Stomach smooth muscle (tissue), 2 donors: Measurements from ENCODE around the gene CDH23.

ENCODE experiments used
- H3K27ac ChIP-seq: one replicate; pipeline ENCODE4 v1.7.0; 2013; ENCODE audit warnings: mild to moderate bottlenecking, low read length, inconsistent platforms
- H3K27me3 ChIP-seq, 2 donors: one replicate each; pipeline ENCODE4 v1.7.0; 2013; ENCODE audit warnings: low read length in 2 of 2; ENCODE audit not compliant: insufficient read depth in 2 of 2, control insufficient read depth in 1 of 2
- H3K36me3 ChIP-seq, 2 donors: one replicate each; pipeline ENCODE4 v1.7.0; 2013; ENCODE audit warnings: low read length in 2 of 2; ENCODE audit not compliant: control insufficient read depth in 2 of 2, insufficient read depth in 2 of 2
- H3K4me1 ChIP-seq: one replicate; pipeline ENCODE4 v1.7.0; 2013; ENCODE audit warnings: low read length; ENCODE audit not compliant: control insufficient read depth, insufficient read depth
- H3K4me3 ChIP-seq, 2 donors: one replicate each; pipeline ENCODE4 v1.7.0; 2013; ENCODE audit warnings: low read length in 2 of 2
- H3K9ac ChIP-seq, 2 donors: one replicate each; pipeline ENCODE4 v1.7.0; 2013; ENCODE audit warnings: low read length in 2 of 2, mild to moderate bottlenecking in 1 of 2
- H3K9me3 ChIP-seq, 2 donors: one replicate each; pipeline ENCODE4 v1.7.0; 2013; ENCODE audit warnings: low read length in 2 of 2; ENCODE audit not compliant: control insufficient read depth in 2 of 2
- donor health status: healthy.
- donor health status: Pancreatic carcinoma.

The CDH23 gene

DNA sequence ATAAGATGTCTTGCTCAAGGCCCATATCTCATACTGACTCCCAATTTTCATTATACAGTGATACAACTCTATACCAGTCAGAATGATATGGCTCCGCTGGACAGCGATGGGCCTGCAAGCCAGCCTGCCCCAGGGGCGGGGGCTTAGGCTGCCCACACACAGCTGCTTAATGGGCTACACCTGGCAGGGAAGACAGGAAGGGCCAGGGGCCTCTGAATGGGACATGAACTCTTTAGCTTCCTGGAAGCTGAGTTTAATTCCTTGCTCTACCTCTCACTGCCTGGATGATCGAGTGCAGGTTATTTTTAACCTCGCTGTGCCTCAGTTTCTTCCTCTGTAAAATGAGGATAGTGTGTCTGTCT lies 210.3 kb downstream of the CDH23 start:
- Histone ChIP-seq H3K4me1 (no peaks in the 10 kb centered on the region), H3K9ac (no peak overlapping the region), H3K9me3 (no peaks in the 10 kb centered on the region), H3K36me3 (no peaks in the 10 kb centered on the region), H3K27me3 (peaks cover 0 to 5% of the 10 kb centered on the region in 2 donors), H3K27ac (no peak overlapping the region), H3K4me3 (no peak overlapping the region)

DNA sequence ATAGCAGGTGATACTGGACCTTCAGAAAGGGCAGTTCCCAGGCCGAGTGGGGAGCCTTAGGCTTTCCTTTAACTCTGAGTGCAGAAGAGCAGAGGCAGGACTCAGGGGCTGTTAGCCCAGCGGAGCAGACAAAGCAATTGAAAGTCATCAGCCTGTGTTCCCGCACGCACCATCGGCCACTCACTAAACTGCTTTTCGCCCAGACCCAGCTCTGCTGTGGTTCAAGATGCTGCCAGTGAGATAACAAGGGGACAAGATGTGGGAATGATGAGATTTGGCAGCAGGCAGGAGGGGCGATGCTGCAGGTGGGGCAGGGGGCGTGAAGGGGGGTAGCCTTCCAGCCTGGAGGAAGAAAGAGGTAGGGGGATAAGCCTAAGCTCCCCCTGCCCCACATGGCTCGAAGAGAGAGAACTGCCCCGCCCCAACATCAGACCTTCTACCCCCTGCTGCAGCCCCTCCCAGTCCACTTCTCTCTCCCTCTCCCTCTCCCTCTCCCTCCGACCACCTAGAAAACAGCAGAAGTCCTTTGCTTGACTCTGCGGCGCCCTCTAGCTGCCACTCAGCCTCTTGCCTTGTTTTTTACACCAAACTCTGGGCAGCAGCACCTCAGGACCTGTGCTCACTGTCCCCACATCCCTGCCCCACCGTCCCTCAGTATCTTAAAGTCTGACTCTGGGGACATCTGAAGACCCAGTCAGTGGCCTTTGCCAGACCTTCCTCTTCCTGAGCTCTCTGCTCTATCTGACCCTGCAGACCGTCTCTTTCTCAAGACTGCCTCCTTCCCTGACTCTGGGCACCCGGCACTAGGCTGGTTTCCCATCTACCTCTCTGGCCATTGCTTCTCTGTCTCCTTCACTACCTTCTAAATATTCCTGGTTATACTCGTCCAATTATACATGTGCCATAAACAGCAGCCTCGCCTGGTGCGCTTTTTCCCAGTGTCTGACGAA lies 212.4 kb downstream of the CDH23 start:
- H3K4me1 ChIP-seq, result peaks cover 7% of the 10 kb centered on the region
- H3K36me3 ChIP-seq, result no peaks in the 10 kb centered on the region
- H3K4me3 ChIP-seq, result no peak overlapping the region
- H3K9ac ChIP-seq, result no peak overlapping the region
- H3K9me3 ChIP-seq, result no peaks in the 10 kb centered on the region
- peaks cover 0 to 5% of the 10 kb centered on the region in 2 donors for H3K27me3 ChIP-seq
- no peak overlapping the region for H3K27ac ChIP-seq

DNA sequence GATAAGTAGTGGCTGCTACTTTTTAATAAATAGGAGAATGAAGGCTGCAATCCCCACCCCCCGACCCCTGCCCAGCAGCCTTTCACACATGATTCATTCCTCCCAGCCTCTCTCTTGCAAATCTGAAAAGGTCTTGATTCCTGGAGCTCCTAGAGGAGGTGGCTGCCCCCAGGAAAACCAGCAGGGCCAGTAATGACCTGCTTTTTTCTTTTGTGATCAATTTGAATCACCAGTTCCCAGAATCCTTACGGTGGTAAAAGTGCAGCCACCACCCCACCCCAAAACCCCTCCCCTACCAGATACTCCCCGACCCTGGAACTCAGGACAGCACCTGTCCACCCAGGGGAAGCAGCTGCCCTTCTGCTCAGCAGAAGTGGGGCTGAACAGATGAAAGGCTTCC lies 213.9 kb downstream of the CDH23 start:
- no peaks in the 10 kb centered on the region for H3K36me3 ChIP-seq
- H3K27me3 ChIP-seq, result peaks cover 0 to 5% of the 10 kb centered on the region in 2 donors
- no peak overlapping the region for H3K27ac ChIP-seq
- H3K4me3 ChIP-seq, result no peak overlapping the region
- no peaks in the 10 kb centered on the region for H3K9me3 ChIP-seq
- H3K9ac ChIP-seq, result no peak overlapping the region
- H3K4me1 ChIP-seq, result peaks cover 7% of the 10 kb centered on the region

DNA sequence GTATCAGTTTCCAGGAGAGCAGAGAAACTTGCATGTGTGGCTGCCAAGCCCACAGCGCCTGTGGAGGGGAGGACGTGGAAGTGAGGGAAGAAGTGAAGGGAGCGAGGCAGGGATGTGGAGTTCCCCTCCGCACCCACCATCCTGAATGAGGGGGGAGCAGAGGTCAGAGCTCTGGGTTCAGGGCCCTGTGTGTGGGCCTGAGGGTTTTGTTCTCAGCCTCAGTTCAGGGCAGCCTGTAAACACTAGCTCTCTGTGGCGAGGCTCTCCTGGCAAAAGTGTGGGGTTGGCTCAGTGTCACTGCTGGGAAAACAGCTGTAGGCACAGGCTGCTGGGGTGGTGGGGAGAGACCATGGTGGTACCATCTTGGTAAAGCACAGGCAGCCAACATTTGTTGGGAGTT lies 214.4 kb downstream of the CDH23 start:
- Histone ChIP-seq H3K27me3 (peaks cover 0 to 5% of the 10 kb centered on the region in 2 donors), H3K4me1 (peaks cover 7% of the 10 kb centered on the region), H3K27ac (no peak overlapping the region), H3K9ac (no peak overlapping the region), H3K9me3 (no peaks in the 10 kb centered on the region), H3K4me3 (no peak overlapping the region), H3K36me3 (no peaks in the 10 kb centered on the region)

DNA sequence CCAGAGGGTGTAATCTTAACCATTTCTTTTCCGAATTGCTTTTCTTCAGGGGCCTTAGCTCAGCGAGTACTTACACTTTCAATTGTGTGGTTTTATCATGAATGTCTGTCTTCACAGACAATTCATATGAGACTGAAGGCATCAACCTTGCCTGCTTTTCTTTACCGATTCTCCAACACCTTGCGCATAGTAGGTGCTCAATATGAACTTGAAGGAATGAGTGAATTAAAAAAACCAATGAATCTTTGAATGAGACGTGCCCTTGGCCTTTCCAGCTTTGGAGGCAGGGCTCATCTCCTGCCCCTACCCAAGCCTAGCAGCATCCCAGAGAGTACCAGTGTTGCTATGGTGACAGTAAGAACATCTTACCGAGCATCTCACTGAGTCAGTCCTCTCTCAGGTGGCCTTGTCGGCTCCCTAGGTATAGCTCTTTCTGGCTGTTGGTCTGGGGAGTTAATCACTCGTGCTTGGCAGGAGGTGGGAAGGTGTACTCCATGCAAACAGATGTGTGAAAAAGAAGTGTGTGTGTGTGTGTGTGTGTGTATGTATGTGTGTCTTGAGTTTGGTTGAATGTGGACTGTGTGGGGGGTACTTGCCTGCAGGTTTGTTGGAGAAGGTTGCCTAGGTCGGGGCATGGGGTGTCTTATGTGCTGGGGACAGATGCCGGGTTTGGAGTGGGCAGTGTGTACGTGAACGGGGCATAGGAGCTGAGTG lies 215.1 kb downstream of the CDH23 start:
- Histone ChIP-seq H3K27me3 (peaks cover 0 to 5% of the 10 kb centered on the region in 2 donors), H3K9ac (peak overlapping the region in 1 of 2 donors; percentile 5), H3K4me3 (no peak overlapping the region), H3K27ac (no peak overlapping the region), H3K9me3 (no peaks in the 10 kb centered on the region), H3K36me3 (no peaks in the 10 kb centered on the region), H3K4me1 (peaks cover 7% of the 10 kb centered on the region)

DNA sequence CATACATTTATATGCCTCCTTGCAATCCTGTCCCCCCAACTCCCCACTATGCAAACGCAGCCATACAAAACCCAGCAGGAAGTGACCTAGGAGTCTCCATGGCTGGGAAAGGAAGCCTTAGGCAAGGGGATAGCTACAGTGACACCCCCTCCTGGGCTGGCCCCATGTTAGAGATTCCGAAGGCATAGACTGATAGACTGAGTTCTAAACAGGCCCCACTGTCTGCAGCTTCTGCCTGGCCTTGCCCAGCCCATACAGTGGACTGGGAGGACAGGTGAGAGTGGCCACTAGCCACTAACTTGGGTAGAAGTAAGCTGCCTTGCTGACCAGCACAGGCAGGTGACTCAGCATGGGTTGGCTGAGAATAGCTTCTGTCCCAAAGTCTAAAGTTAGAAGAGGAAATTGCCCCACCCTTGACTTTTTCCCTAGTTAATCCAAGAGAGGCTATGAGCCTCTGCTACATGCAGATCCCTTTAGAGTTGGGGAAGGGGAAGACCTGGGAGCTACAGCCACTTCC lies 216.6 kb downstream of the CDH23 start:
- Histone ChIP-seq H3K9me3 (no peaks in the 10 kb centered on the region), H3K36me3 (no peaks in the 10 kb centered on the region), H3K4me1 (peaks cover 7% of the 10 kb centered on the region), H3K27me3 (peaks cover 0 to 5% of the 10 kb centered on the region in 2 donors), H3K27ac (no peak overlapping the region), H3K9ac (no peak overlapping the region), H3K4me3 (no peak overlapping the region)

DNA sequence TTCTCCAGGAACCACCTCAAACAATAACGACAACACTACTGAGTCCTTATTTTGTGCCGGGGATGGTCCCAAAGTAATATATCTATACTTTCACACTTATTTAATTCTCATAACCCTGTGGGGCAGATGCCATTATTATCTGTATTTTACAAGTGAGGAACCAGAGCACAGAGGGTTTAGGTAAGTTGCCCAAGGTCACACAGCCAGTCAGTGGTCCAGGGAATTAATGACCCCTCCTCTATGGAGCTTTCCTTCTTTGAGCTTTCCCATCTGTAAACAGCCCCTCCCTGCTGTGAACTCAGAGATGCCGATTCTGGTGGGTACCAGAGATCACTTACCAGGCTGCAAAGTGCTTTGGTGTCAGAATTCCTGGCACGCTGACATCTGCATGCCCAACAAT lies 217.2 kb downstream of the CDH23 start:
- peaks cover 0 to 5% of the 10 kb centered on the region in 2 donors for H3K27me3 ChIP-seq
- H3K9ac ChIP-seq, result no peak overlapping the region
- peaks cover 7% of the 10 kb centered on the region for H3K4me1 ChIP-seq
- no peak overlapping the region for H3K4me3 ChIP-seq
- no peaks in the 10 kb centered on the region for H3K36me3 ChIP-seq
- H3K9me3 ChIP-seq, result no peaks in the 10 kb centered on the region
- no peak overlapping the region for H3K27ac ChIP-seq

DNA sequence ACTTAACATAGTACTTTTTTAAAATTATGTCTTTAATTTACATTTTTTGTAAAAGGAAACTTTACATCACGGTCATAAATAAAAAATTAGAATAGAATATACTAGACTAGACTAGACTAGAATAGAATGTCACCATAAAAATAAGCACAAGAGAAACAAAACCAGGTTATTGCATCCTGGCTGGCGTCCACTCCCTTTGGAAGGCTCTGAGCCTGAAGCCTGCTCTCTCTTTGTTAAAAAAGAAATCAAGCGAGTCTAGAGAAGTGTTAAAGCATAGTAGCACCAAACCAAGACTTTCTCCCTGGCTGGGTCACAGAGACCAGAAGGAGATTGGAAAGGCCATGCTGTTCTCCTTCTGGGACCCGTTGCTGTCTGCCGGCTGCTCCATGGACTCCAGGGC lies 218.2 kb downstream of the CDH23 start:
- Histone ChIP-seq H3K9ac (no peak overlapping the region), H3K27ac (no peak overlapping the region), H3K9me3 (no peaks in the 10 kb centered on the region), H3K4me3 (no peak overlapping the region), H3K4me1 (peaks cover 7% of the 10 kb centered on the region), H3K36me3 (no peaks in the 10 kb centered on the region), H3K27me3 (no peaks in the 10 kb centered on the region)

DNA sequence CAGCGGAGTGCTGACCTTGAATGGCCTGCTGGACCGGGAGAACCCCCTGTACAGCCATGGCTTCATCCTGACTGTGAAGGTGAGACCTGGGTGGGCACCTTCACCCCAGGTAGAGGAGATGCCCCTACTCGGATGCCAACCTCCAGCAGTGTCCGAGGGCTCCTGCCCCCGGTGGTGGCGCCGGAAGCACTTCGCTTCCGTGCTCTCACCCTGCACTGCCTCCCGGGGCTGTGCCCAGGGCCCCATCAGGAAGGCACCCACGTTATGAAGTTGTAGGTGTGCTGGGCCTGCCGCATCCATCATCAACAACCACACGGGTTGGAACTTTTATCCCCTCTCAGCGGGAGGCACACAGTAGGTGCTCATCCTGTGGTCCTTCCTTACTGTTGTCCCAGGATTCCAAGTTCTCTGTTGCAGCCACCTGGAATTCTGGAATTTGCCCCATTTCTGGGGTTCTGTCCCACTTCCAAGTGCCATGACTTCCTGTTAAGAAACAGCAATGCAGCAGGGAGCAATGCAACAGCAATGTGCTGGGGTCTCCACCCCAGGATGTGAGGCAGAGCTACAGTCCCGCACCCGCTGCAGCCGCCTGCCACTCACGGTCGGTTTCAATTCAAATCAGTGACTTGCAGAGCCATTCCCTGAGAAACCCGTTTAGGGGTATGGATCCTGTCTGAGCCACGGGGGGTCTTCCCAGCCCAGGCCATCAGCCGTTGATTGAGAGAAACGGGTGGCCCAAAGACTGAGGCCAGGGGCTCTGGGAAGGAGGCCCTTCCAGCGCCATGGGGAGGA lies 219.0 kb downstream of the CDH23 start:
- H3K9ac ChIP-seq, result no peak overlapping the region
- H3K4me3 ChIP-seq, result no peak overlapping the region
- no peaks in the 10 kb centered on the region for H3K36me3 ChIP-seq
- no peaks in the 10 kb centered on the region for H3K9me3 ChIP-seq
- H3K27ac ChIP-seq, result no peak overlapping the region
- H3K27me3 ChIP-seq, result no peaks in the 10 kb centered on the region
- peaks cover 15% of the 10 kb centered on the region for H3K4me1 ChIP-seq

DNA sequence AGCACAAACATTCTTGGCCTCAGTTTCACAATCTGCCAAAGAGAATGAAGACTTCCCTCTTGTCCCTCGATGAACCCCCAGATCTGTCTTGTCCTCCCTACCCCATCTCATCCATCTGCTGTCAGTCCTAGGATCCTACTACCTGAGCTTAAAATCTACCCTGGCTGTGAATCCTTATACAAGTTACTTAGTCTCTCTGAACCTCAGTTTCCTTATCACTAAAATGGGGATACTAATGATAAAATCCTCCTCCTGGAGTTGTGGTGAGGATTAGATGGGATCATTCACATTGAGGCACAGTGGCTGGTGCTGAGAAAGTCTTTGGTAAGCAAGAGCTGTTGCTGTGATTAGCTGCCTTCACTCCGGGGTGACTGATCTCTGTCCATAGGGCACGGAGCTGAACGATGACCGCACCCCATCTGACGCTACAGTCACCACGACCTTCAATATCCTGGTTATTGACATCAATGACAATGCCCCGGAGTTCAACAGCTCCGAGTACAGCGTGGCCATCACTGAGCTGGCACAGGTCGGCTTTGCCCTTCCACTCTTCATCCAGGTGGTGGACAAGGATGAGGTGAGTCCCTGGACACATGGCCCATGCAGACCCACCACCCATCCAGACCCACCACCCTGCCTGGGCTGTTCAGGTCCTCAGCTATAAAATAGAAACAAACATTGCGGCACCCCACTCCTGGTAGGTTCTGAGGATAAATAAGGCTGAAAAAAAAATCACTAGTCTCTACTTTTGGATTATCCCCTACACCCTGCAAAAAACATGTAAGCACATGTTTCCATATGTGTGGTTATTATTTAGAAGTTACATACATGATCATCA lies 220.3 kb downstream of the CDH23 start:
- Histone ChIP-seq H3K9ac (no peak overlapping the region), H3K4me3 (no peak overlapping the region), H3K27me3 (no peaks in the 10 kb centered on the region), H3K36me3 (no peaks in the 10 kb centered on the region), H3K4me1 (peaks cover 28% of the 10 kb centered on the region), H3K27ac (no peak overlapping the region), H3K9me3 (no peaks in the 10 kb centered on the region)
